Measurements from ENCODE around the gene CAMK2B.

Gene CAMK2B

GRCh38 chr7:44324204-44324480, 1.3 kb downstream of the CAMK2B start:
- FAIRE-seq = no peak
- no peak for TF ChIP-seq TAF1 (IDR thresholded peaks at IDR 0.05; ENCODE audit: low read depth, low read length)
- no peak for TF ChIP-seq POU2F2 (IDR thresholded peaks at IDR 0.05; ENCODE audit: low read depth, low read length)
- TF ChIP-seq SPI1 (IDR thresholded peaks at IDR 0.05; ENCODE audit: low read depth, low read length) = no peak
- TF ChIP-seq POLR2AphosphoS5 (IDR thresholded peaks at IDR 0.05; ENCODE audit: low read depth, low read length) = no peak
- no peak for TF ChIP-seq POLR2A (IDR thresholded peaks at IDR 0.05; ENCODE audit: low read depth, low read length)
- TF ChIP-seq PAX5 (IDR thresholded peaks at IDR 0.05; ENCODE audit: insufficient read depth, low read length, severe bottlenecking) = no peak
- DNase-seq (ENCODE audit: insufficient read length, low spot score) = no peak

- no peak for TF ChIP-seq SPI1 (IDR thresholded peaks at IDR 0.05; ENCODE audit: low read depth, low read length)
- no peak for DNase-seq (ENCODE audit: insufficient read length, low spot score)
- FAIRE-seq = no peak
These were observed 1.8 kb downstream of the CAMK2B start for GRCh38 chr7:44323381-44324203.

- no peak for DNase-seq (ENCODE audit: insufficient read length, low spot score)
- no peak for TF ChIP-seq POLR2AphosphoS5 (IDR thresholded peaks at IDR 0.05; ENCODE audit: low read depth, low read length)
- TF ChIP-seq POLR2A (IDR thresholded peaks at IDR 0.05; ENCODE audit: low read depth, low read length) = no peak
- no peak for TF ChIP-seq POU2F2 (IDR thresholded peaks at IDR 0.05; ENCODE audit: low read depth, low read length)
- TF ChIP-seq SPI1 (IDR thresholded peaks at IDR 0.05; ENCODE audit: low read depth, low read length) = no peak
- TF ChIP-seq TAF1 (IDR thresholded peaks at IDR 0.05; ENCODE audit: low read depth, low read length) = no peak
- no peak for TF ChIP-seq PAX5 (IDR thresholded peaks at IDR 0.05; ENCODE audit: insufficient read depth, low read length, severe bottlenecking)
- no peak for FAIRE-seq
These were observed 2.6 kb downstream of the CAMK2B start for GRCh38 chr7:44322631-44323363.

GRCh38 chr7:44321796-44322195, 3.6 kb downstream of the CAMK2B start:
- TF ChIP-seq TAF1 (IDR thresholded peaks at IDR 0.05; ENCODE audit: low read depth, low read length) (no peak), SPI1 (IDR thresholded peaks at IDR 0.05; ENCODE audit: low read depth, low read length) (no peak), POLR2A (IDR thresholded peaks at IDR 0.05; ENCODE audit: low read depth, low read length) (no peak), POLR2AphosphoS5 (IDR thresholded peaks at IDR 0.05; ENCODE audit: low read depth, low read length) (no peak), POU2F2 (IDR thresholded peaks at IDR 0.05; ENCODE audit: low read depth, low read length) (no peak), PAX5 (IDR thresholded peaks at IDR 0.05; ENCODE audit: insufficient read depth, low read length, severe bottlenecking) (no peak)
- DNase-seq (ENCODE audit: insufficient read length, low spot score) (no peak), FAIRE-seq (no peak)

GRCh38 chr7:44320794-44321371, 4.5 kb downstream of the CAMK2B start:
- FAIRE-seq = no peak
- TF ChIP-seq POU2F2 (IDR thresholded peaks at IDR 0.05; ENCODE audit: low read depth, low read length) (no peak), POLR2AphosphoS5 (IDR thresholded peaks at IDR 0.05; ENCODE audit: low read depth, low read length) (no peak), PAX5 (IDR thresholded peaks at IDR 0.05; ENCODE audit: insufficient read depth, low read length, severe bottlenecking) (no peak), TAF1 (IDR thresholded peaks at IDR 0.05; ENCODE audit: low read depth, low read length) (no peak), POLR2A (IDR thresholded peaks at IDR 0.05; ENCODE audit: low read depth, low read length) (no peak), SPI1 (IDR thresholded peaks at IDR 0.05; ENCODE audit: low read depth, low read length) (no peak)
- DNase-seq (ENCODE audit: insufficient read length, low spot score) = no peak

- TF ChIP-seq POLR2A (IDR thresholded peaks at IDR 0.05; ENCODE audit: low read depth, low read length) (no peak), PAX5 (IDR thresholded peaks at IDR 0.05; ENCODE audit: insufficient read depth, low read length, severe bottlenecking) (no peak), POU2F2 (IDR thresholded peaks at IDR 0.05; ENCODE audit: low read depth, low read length) (no peak), TAF1 (IDR thresholded peaks at IDR 0.05; ENCODE audit: low read depth, low read length) (no peak), POLR2AphosphoS5 (IDR thresholded peaks at IDR 0.05; ENCODE audit: low read depth, low read length) (no peak), SPI1 (IDR thresholded peaks at IDR 0.05; ENCODE audit: low read depth, low read length) (no peak)
- DNase-seq (ENCODE audit: insufficient read length, low spot score) (no peak), FAIRE-seq (no peak)
These were observed 5.3 kb downstream of the CAMK2B start for GRCh38 chr7:44320141-44320540.

- FAIRE-seq (peak; percentile 38), DNase-seq (ENCODE audit: insufficient read length, low spot score) (no peak)
- no peak for TF ChIP-seq POU2F2 (IDR thresholded peaks at IDR 0.05; ENCODE audit: low read depth, low read length)
- no peak for TF ChIP-seq POLR2A (IDR thresholded peaks at IDR 0.05; ENCODE audit: low read depth, low read length)
- no peak for TF ChIP-seq PAX5 (IDR thresholded peaks at IDR 0.05; ENCODE audit: insufficient read depth, low read length, severe bottlenecking)
- no peak for TF ChIP-seq SPI1 (IDR thresholded peaks at IDR 0.05; ENCODE audit: low read depth, low read length)
- TF ChIP-seq TAF1 (IDR thresholded peaks at IDR 0.05; ENCODE audit: low read depth, low read length) = no peak
- TF ChIP-seq POLR2AphosphoS5 (IDR thresholded peaks at IDR 0.05; ENCODE audit: low read depth, low read length) = no peak
These were observed 7.1 kb downstream of the CAMK2B start for GRCh38 chr7:44318332-44318731.

GRCh38 chr7:44315301-44315903, 10.0 kb downstream of the CAMK2B start:
- no peak for DNase-seq (ENCODE audit: insufficient read length, low spot score)
- no peak for FAIRE-seq
- no peak for TF ChIP-seq TAF1 (IDR thresholded peaks at IDR 0.05; ENCODE audit: low read depth, low read length)
- no peak for TF ChIP-seq POU2F2 (IDR thresholded peaks at IDR 0.05; ENCODE audit: low read depth, low read length)
- TF ChIP-seq PAX5 (IDR thresholded peaks at IDR 0.05; ENCODE audit: insufficient read depth, low read length, severe bottlenecking) = no peak
- no peak for TF ChIP-seq POLR2A (IDR thresholded peaks at IDR 0.05; ENCODE audit: low read depth, low read length)
- TF ChIP-seq POLR2AphosphoS5 (IDR thresholded peaks at IDR 0.05; ENCODE audit: low read depth, low read length) = no peak
- no peak for TF ChIP-seq SPI1 (IDR thresholded peaks at IDR 0.05; ENCODE audit: low read depth, low read length)

GRCh38 chr7:44313621-44314031, 11.8 kb downstream of the CAMK2B start:
- DNase-seq (ENCODE audit: insufficient read length, low spot score) (no peak), FAIRE-seq (no peak)
- TF ChIP-seq PAX5 (IDR thresholded peaks at IDR 0.05; ENCODE audit: insufficient read depth, low read length, severe bottlenecking) (no peak), POU2F2 (IDR thresholded peaks at IDR 0.05; ENCODE audit: low read depth, low read length) (no peak), TAF1 (IDR thresholded peaks at IDR 0.05; ENCODE audit: low read depth, low read length) (no peak), POLR2AphosphoS5 (IDR thresholded peaks at IDR 0.05; ENCODE audit: low read depth, low read length) (no peak)
